ENCODE measurements around the gene RPS19BP1.

DNA sequence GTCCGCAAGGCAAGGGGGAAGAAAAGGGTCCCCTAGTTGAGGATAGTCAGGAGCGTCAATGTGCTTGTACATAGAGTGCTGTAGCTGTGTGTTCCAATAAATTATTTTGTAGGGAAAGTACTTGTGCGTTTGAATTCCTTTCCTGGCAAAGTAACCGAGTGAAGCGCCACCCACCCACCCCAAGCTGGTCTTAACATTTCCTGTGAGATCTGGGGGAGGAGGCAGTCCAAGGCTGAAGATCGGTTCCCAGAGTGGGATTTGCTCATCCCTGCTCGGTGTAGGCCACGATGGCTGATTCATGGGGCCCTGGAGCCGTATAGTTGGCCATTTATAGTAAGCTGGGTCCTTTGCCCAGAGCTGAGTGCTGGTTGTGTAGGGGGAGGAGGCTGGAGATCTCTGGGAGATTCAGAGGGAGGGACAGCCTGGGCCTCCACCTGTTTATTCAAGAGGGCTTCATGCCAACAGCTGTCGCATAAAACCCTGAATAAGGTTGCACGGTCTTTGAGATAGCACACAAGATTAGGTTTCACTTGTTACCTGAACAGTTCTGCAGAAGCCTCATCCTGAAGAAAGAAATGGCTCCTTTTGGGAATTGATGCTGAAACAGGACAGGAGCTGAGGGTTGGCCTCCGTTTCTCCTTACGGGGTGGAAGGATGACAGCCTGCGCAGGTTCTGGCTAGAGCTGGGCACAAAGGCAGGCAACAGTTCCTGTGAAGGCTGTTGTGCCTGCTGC, 9.8 kb downstream of the RPS19BP1 start:
- TF ChIP-seq POLR2A (IDR thresholded peaks at IDR 0.05) (peak in 1 of 2 donors; percentile 20), CTCF (IDR thresholded peaks at IDR 0.05) (no peak)

Measured in Peyer's patch (tissue), 4 donors.